VCaP (cell line): ENCODE results near the gene GGACT.

Experiments
- H3K27ac ChIP-seq: fragments of 450-650 bp; 2 replicates; pipeline ENCODE4 v1.5.1; 2017
- CTCF ChIP-seq: fragments of 450-650 bp; conservative IDR thresholded peaks from 2 replicates; pipeline ENCODE4 v1.5.1; 2017; ENCODE audit warnings: mild to moderate bottlenecking, moderate library complexity

Gene GGACT

GRCh38 chr13:100563779-100564178 is 24.8 kb downstream of the GGACT start:
- no peak for TF ChIP-seq CTCF
- no peak overlapping the region for H3K27ac ChIP-seq

GRCh38 chr13:100561599-100562204 is 26.9 kb downstream of the GGACT start:
- H3K27ac ChIP-seq, result no peak overlapping the region
- TF ChIP-seq CTCF, result no peak

GRCh38 chr13:100561158-100561499 is 27.5 kb downstream of the GGACT start:
- H3K27ac ChIP-seq, result no peak overlapping the region
- TF ChIP-seq CTCF, result no peak

GRCh38 chr13:100560498-100561157 is 28.0 kb downstream of the GGACT start:
- H3K27ac ChIP-seq, result no peak overlapping the region
- no peak for TF ChIP-seq CTCF

- no peak for TF ChIP-seq CTCF
- no peak overlapping the region for H3K27ac ChIP-seq
Measured at GRCh38 chr13:100559886-100560285, 28.7 kb downstream of the GGACT start.

- TF ChIP-seq CTCF, result no peak
- H3K27ac ChIP-seq, result no peak overlapping the region
Measured at GRCh38 chr13:100552755-100553154, 35.8 kb downstream of the GGACT start.

GRCh38 chr13:100549316-100549715 is 39.3 kb downstream of the GGACT start:
- no peak for TF ChIP-seq CTCF
- H3K27ac ChIP-seq, result no peak overlapping the region
